ENCODE results near the gene E2F2.
A peak's percentile ranks its signal among the peaks of the same experiment; 100 is the strongest.
"Not testable (repeated sequence)": the region's sequence is repeated elsewhere in the genome, so short reads cannot be mapped to it uniquely, and the experiment has no call there.

The E2F2 gene

GRCh38 chr1:23522244-23522982 lies 8.6 kb downstream of the E2F2 start:
- peak; percentile 44 for DNase-seq (ENCODE audit: low read depth)

- no peak for DNase-seq (ENCODE audit: low read depth)
Observed at GRCh38 chr1:23521588-23521987, 9.4 kb downstream of the E2F2 start.

GRCh38 chr1:23517581-23517980 lies 13.5 kb downstream of the E2F2 start:
- no peak for DNase-seq (ENCODE audit: low read depth)

- no peak for DNase-seq (ENCODE audit: low read depth)
Observed at GRCh38 chr1:23515905-23516304, 15.1 kb downstream of the E2F2 start.

GRCh38 chr1:23514111-23514679 lies 16.8 kb downstream of the E2F2 start:
- DNase-seq (ENCODE audit: low read depth), result no peak

- DNase-seq (ENCODE audit: low read depth), result no peak
Observed at GRCh38 chr1:23509896-23510295, 21.1 kb downstream of the E2F2 start.

- no peak for DNase-seq (ENCODE audit: low read depth)
Observed at GRCh38 chr1:23506376-23507107, 24.5 kb downstream of the E2F2 start.

- no peak for DNase-seq (ENCODE audit: low read depth)
Observed at GRCh38 chr1:23505851-23506250, 25.2 kb downstream of the E2F2 start.

GRCh38 chr1:23504156-23504555 lies 26.9 kb downstream of the E2F2 start:
- not testable (repeated sequence) for DNase-seq (ENCODE audit: low read depth)

- DNase-seq (ENCODE audit: low read depth), result no peak
Observed at GRCh38 chr1:23502951-23503350, 28.1 kb downstream of the E2F2 start.

- no peak for DNase-seq (ENCODE audit: low read depth)
Observed at GRCh38 chr1:23500466-23500865, 30.6 kb downstream of the E2F2 start.

GRCh38 chr1:23497777-23498439 lies 33.1 kb downstream of the E2F2 start:
- DNase-seq (ENCODE audit: low read depth), result no peak

GRCh38 chr1:23496490-23497181 lies 34.4 kb downstream of the E2F2 start:
- no peak for DNase-seq (ENCODE audit: low read depth)

- not testable (repeated sequence) for DNase-seq (ENCODE audit: low read depth)
Observed at GRCh38 chr1:23494836-23495235, 36.2 kb downstream of the E2F2 start.

- DNase-seq (ENCODE audit: low read depth), result not testable (repeated sequence)
Observed at GRCh38 chr1:23492776-23493175, 38.3 kb downstream of the E2F2 start.

- no peak for DNase-seq (ENCODE audit: low read depth)
Observed at GRCh38 chr1:23492132-23492720, 38.8 kb downstream of the E2F2 start.

GRCh38 chr1:23489842-23490241 lies 41.2 kb downstream of the E2F2 start:
- no peak for DNase-seq (ENCODE audit: low read depth)

- DNase-seq (ENCODE audit: low read depth), result no peak
Observed at GRCh38 chr1:23485002-23485332, 46.1 kb downstream of the E2F2 start.

GRCh38 chr1:23484253-23485001 lies 46.6 kb downstream of the E2F2 start:
- peak; percentile 94 for DNase-seq (ENCODE audit: low read depth)

- DNase-seq (ENCODE audit: low read depth), result peak; percentile 46
Observed at GRCh38 chr1:23483321-23484252, 47.4 kb downstream of the E2F2 start, which contains the start of gene ASAP3. TSS of gene ASAP3 (minus strand) at chr1:23484179. CDS start at chr1:23484133, 46 bp downstream.
